Vagina (tissue), 2 donors: ENCODE measurements around the gene CCDC68. TPM values are rescaled to one million over a fixed set of nuclear protein-coding genes. Genes with fewer than 3 reads are reported as not detected.

Experiments used
- DNase-seq, 2 donors: peaks; one replicate each; pipeline ENCODE4 v3.0.0-alpha.2; 2017; ENCODE audit errors: extremely low spot score in 2 of 2
- H3K27ac ChIP-seq: fragments of 200-600 bp; sonication (generic); one replicate; pipeline ENCODE4 v1.5.1; 2019
- H3K27me3 ChIP-seq: fragments of 200-600 bp; sonication (generic); one replicate; pipeline ENCODE4 v1.5.1; 2019
- H3K36me3 ChIP-seq, 2 donors: fragments of 200-600 bp; sonication (generic); one replicate each; pipeline ENCODE4 v1.5.1; 2017 to 2019
- H3K4me1 ChIP-seq: fragments of 200-600 bp; sonication (generic); one replicate; pipeline ENCODE4 v1.5.1; 2019
- H3K4me3 ChIP-seq, 2 donors: fragments of 200-600 bp; sonication (generic); 1 replicate in 1 of 2; 2 replicates in 1 of 2; pipeline ENCODE4 v1.5.1; 2016 to 2019
- H3K9me3 ChIP-seq: fragments of 200-600 bp; sonication (generic); one replicate; pipeline ENCODE4 v1.5.1; 2019
- CTCF ChIP-seq, 3 experiments: fragments of 450-650 bp in 2 of 3; fragments of 200-600 bp in 1 of 3; sonication (generic) in 1 of 3; IDR thresholded peaks; one replicate each; pipeline ENCODE4 v1.5.1; 2017 to 2019; ENCODE audit warnings: antibody characterized with exemption in 3 of 3, mild to moderate bottlenecking in 2 of 3, moderate library complexity in 2 of 3
- POLR2A ChIP-seq, 2 donors: fragments of 450-650 bp; IDR thresholded peaks; one replicate each; pipeline ENCODE4 v1.6.1; 2017; ENCODE audit warnings: antibody characterized with exemption in 2 of 2, mild to moderate bottlenecking in 2 of 2, moderate library complexity in 2 of 2
- POLR2AphosphoS5 ChIP-seq, 2 donors: sonication (generic); formaldehyde crosslinking; IDR thresholded peaks; one replicate each; pipeline ENCODE4 v1.9.0; 2017; ENCODE audit warnings: antibody characterized with exemption in 2 of 2, mild to moderate bottlenecking in 2 of 2, low read depth in 1 of 2; ENCODE audit not compliant: insufficient read depth in 1 of 2
- intact Hi-C: fragments of 100-400 bp; cut with DNase I; formaldehyde crosslinking; loops from one replicate; pipeline ENCODE4 v1.15.1; 2023
- total RNA-seq: library from RNA; depleted of rRNA; stranded (reverse); fragments of >200 nt; gene quantifications from one replicate; pipeline ENCODE4 v1.2.3, GENCODE V29; 2016

The CCDC68 gene
- total RNA-seq, 1 donor from 2014 or later, result 8.1 TPM

GRCh38 chr18:54961868-54962267, 2.6 kb upstream of the CCDC68 start:
- no peak for DNase-seq
- H3K9me3 ChIP-seq, result no peaks in the 10 kb centered on the region
- intact Hi-C loops, result no loop called here
- no peaks in the 10 kb centered on the region for H3K27me3 ChIP-seq
- no peak overlapping the region for H3K4me3 ChIP-seq
- H3K4me1 ChIP-seq, result peaks cover 30% of the 10 kb centered on the region
- no peaks in the 10 kb centered on the region for H3K36me3 ChIP-seq
- H3K27ac ChIP-seq, result no peak overlapping the region
- TF ChIP-seq CTCF (IDR thresholded peaks at IDR 0.05) (no peak), POLR2AphosphoS5 (IDR thresholded peaks at IDR 0.05; ENCODE audit: insufficient read depth in 1 of 2, low read depth in 1 of 2) (no peak), POLR2A (IDR thresholded peaks at IDR 0.05) (no peak)

GRCh38 chr18:54961016-54961423, 1.8 kb upstream of the CCDC68 start:
- intact Hi-C loops, result no loop called here
- Histone ChIP-seq H3K36me3 (no peaks in the 10 kb centered on the region), H3K9me3 (no peaks in the 10 kb centered on the region), H3K4me3 (no peak overlapping the region), H3K4me1 (peaks cover 30% of the 10 kb centered on the region), H3K27me3 (no peaks in the 10 kb centered on the region), H3K27ac (no peak overlapping the region)
- TF ChIP-seq CTCF (IDR thresholded peaks at IDR 0.05) (no peak), POLR2A (IDR thresholded peaks at IDR 0.05) (no peak), POLR2AphosphoS5 (IDR thresholded peaks at IDR 0.05; ENCODE audit: insufficient read depth in 1 of 2, low read depth in 1 of 2) (no peak)
- DNase-seq, result no peak

DNA sequence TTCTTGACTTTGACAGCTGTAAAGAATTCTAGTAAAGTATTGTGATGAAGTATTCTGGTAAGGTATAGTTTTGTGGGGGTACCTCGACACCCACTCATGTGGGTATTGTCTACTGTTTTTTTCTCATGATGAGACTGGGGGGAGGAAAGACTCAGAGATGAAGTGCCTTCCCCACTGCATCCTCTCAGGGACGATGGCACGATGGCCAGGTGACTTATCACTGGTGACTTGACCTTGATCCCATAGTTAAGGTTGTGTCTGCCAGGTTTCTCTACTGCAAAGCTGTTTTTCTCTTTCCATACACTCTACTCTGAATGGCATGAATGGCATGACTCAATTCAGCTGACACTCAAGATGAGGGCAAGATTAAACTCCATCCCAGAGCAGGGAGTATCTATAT, 936 bp upstream of the CCDC68 start:
- DNase-seq, result no peak
- TF ChIP-seq POLR2AphosphoS5 (IDR thresholded peaks at IDR 0.05; ENCODE audit: insufficient read depth in 1 of 2, low read depth in 1 of 2) (no peak), CTCF (IDR thresholded peaks at IDR 0.05) (no peak), POLR2A (IDR thresholded peaks at IDR 0.05) (no peak)
- no peaks in the 10 kb centered on the region for H3K36me3 ChIP-seq
- no peaks in the 10 kb centered on the region for H3K9me3 ChIP-seq
- H3K27ac ChIP-seq, result no peak overlapping the region
- H3K27me3 ChIP-seq, result no peaks in the 10 kb centered on the region
- peaks cover 30% of the 10 kb centered on the region for H3K4me1 ChIP-seq
- intact Hi-C loops, result no loop called here
- H3K4me3 ChIP-seq, result no peak overlapping the region

- no peak for TF ChIP-seq POLR2A (IDR thresholded peaks at IDR 0.05)
- intact Hi-C loops, result no loop called here
- H3K4me1 ChIP-seq, result peaks cover 30% of the 10 kb centered on the region
- no peaks in the 10 kb centered on the region for H3K36me3 ChIP-seq
- no peak for DNase-seq
- no peak overlapping the region for H3K27ac ChIP-seq
- peak overlapping the region in 1 of 2 donors; percentile 40 for H3K4me3 ChIP-seq
- H3K9me3 ChIP-seq, result no peaks in the 10 kb centered on the region
- H3K27me3 ChIP-seq, result no peaks in the 10 kb centered on the region
These were observed 1.3 kb downstream of the CCDC68 start for GRCh38 chr18:54957996-54958395.

GRCh38 chr18:54957296-54957832, 1.9 kb downstream of the CCDC68 start:
- Histone ChIP-seq H3K36me3 (no peaks in the 10 kb centered on the region), H3K27me3 (no peaks in the 10 kb centered on the region), H3K4me1 (peaks cover 30% of the 10 kb centered on the region), H3K4me3 (no peak overlapping the region), H3K27ac (no peak overlapping the region), H3K9me3 (no peaks in the 10 kb centered on the region)
- no peak for DNase-seq
- intact Hi-C loops, result no loop called here
- TF ChIP-seq CTCF (IDR thresholded peaks at IDR 0.05), result no peak
- TF ChIP-seq POLR2A (IDR thresholded peaks at IDR 0.05), result no peak
- TF ChIP-seq POLR2AphosphoS5 (IDR thresholded peaks at IDR 0.05; ENCODE audit: insufficient read depth in 1 of 2, low read depth in 1 of 2), result no peak
